ENCODE results near the gene ELOB.

DNA sequence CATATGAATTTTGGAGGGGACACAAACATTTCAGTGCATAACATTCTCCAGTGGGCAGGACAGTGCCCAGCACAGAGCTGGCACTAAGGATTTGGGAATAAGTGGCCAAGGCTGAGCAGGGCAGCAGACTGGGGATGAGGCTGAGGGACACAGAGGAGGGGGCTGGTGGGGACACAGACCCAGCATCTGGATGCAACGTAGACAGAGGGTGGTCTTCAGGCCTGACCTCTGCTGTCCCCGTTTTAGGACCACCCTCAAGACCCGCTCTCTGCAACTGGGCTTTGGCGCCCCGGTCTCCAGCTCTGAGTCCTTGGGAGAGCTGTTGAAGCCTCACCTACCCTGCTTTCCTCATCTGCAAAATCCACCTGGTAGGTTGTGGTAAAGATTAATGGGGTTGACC lies 13.6 kb upstream of the ELOB start:
- TF ChIP-seq, protein P1, sequence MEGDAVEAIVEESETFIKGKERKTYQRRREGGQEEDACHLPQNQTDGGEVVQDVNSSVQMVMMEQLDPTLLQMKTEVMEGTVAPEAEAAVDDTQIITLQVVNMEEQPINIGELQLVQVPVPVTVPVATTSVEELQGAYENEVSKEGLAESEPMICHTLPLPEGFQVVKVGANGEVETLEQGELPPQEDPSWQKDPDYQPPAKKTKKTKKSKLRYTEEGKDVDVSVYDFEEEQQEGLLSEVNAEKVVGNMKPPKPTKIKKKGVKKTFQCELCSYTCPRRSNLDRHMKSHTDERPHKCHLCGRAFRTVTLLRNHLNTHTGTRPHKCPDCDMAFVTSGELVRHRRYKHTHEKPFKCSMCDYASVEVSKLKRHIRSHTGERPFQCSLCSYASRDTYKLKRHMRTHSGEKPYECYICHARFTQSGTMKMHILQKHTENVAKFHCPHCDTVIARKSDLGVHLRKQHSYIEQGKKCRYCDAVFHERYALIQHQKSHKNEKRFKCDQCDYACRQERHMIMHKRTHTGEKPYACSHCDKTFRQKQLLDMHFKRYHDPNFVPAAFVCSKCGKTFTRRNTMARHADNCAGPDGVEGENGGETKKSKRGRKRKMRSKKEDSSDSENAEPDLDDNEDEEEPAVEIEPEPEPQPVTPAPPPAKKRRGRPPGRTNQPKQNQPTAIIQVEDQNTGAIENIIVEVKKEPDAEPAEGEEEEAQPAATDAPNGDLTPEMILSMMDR (IDR thresholded peaks at IDR 0.05; ENCODE audit: poor library complexity) = no peak
- TF ChIP-seq EZH2 (IDR thresholded peaks at IDR 0.05; ENCODE audit: borderline replicate concordance) = no peak

Measured in hepatocyte (in vitro differentiated cells).